ENCODE results near the gene PALLD. TPM values are rescaled to one million over a fixed set of nuclear protein-coding genes. Genes with fewer than 3 reads are reported as not detected.

Gene PALLD
- total RNA-seq, 1 experiment from 2014 or later, result 166 TPM

- ChIA-PET POLR2A (interaction anchor here (1.3 to 1.4 kb wide), 2 partner anchors 9 to 10 kb away, joined by 3 to 4 read pairs; no protein-coding TSS in a partner anchor), RAD21 (ENCODE audit: low non-redundant PET in 1 of 2, low total read pairs in 2 of 2, uncharacterized antibody in 2 of 2, unreplicated experiment in 2 of 2) (no interaction called here), CTCF (no interaction called here)
- intact Hi-C loops (cut with micrococcal nuclease), result no loop called here
- Histone ChIP-seq H3K4me1 (ENCODE audit: control insufficient read depth in 1 of 2, insufficient read depth in 2 of 2, low read length in 2 of 2) (no peaks in the 10 kb centered on the region), H3K4me3 (replicated peaks in 1 of 2; ENCODE audit: low read depth in 1 of 2, low read length in 2 of 2) (no peak overlapping the region), H3K79me2 (ENCODE audit: insufficient read depth, low read length) (peaks cover 99% of the 10 kb centered on the region), H3K9ac (ENCODE audit: low read length) (no peak overlapping the region), H4K20me1 (ENCODE audit: insufficient read depth) (no peaks in the 10 kb centered on the region; the same call in 1 of the 2 replicates), H3K27me3 (ENCODE audit: insufficient read depth, low read length) (no peaks in the 10 kb centered on the region), H2AFZ (ENCODE audit: low read depth, low read length, poor library complexity, severe bottlenecking) (no peak overlapping the region), H3K9me2 (ENCODE audit: insufficient read depth) (no peaks in the 10 kb centered on the region), H3K36me3 (ENCODE audit: control insufficient read depth in 1 of 2, insufficient read depth in 2 of 2, low read length in 2 of 2) (no peaks in the 10 kb centered on the region; a peak in 1 of 4 replicates), H3K4me2 (ENCODE audit: low read length) (no peak overlapping the region), H3K27ac (ENCODE audit: low read depth, low read length) (no peak overlapping the region), H3K9me3 (ENCODE audit: control insufficient read depth in 1 of 2, insufficient read depth in 1 of 2, low read depth in 1 of 2, low read length in 2 of 2) (no peaks in the 10 kb centered on the region)
- no peak for ATAC-seq
- TF ChIP-seq, protein P1, sequence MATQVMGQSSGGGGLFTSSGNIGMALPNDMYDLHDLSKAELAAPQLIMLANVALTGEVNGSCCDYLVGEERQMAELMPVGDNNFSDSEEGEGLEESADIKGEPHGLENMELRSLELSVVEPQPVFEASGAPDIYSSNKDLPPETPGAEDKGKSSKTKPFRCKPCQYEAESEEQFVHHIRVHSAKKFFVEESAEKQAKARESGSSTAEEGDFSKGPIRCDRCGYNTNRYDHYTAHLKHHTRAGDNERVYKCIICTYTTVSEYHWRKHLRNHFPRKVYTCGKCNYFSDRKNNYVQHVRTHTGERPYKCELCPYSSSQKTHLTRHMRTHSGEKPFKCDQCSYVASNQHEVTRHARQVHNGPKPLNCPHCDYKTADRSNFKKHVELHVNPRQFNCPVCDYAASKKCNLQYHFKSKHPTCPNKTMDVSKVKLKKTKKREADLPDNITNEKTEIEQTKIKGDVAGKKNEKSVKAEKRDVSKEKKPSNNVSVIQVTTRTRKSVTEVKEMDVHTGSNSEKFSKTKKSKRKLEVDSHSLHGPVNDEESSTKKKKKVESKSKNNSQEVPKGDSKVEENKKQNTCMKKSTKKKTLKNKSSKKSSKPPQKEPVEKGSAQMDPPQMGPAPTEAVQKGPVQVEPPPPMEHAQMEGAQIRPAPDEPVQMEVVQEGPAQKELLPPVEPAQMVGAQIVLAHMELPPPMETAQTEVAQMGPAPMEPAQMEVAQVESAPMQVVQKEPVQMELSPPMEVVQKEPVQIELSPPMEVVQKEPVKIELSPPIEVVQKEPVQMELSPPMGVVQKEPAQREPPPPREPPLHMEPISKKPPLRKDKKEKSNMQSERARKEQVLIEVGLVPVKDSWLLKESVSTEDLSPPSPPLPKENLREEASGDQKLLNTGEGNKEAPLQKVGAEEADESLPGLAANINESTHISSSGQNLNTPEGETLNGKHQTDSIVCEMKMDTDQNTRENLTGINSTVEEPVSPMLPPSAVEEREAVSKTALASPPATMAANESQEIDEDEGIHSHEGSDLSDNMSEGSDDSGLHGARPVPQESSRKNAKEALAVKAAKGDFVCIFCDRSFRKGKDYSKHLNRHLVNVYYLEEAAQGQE (IDR thresholded peaks at IDR 0.05; ENCODE audit: low read depth), result no peak
- TF ChIP-seq YY1 (IDR thresholded peaks at IDR 0.05; ENCODE audit: extremely low read depth, insufficient replicate concordance, low read depth, low read length), result no peak
- no peak for TF ChIP-seq FOSL1 (IDR thresholded peaks at IDR 0.05; ENCODE audit: low read depth)
- TF ChIP-seq EZH2phosphoT487 (IDR thresholded peaks at IDR 0.05; ENCODE audit: borderline replicate concordance), result no peak
- no peak for TF ChIP-seq SIN3A (IDR thresholded peaks at IDR 0.05; ENCODE audit: low read depth)
- TF ChIP-seq, protein P2, sequence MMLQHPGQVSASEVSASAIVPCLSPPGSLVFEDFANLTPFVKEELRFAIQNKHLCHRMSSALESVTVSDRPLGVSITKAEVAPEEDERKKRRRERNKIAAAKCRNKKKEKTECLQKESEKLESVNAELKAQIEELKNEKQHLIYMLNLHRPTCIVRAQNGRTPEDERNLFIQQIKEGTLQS (IDR thresholded peaks at IDR 0.05), result no peak
- no peak for TF ChIP-seq ZFX (IDR thresholded peaks at IDR 0.05)
- no peak for TF ChIP-seq TCF7L2 (IDR thresholded peaks at IDR 0.05; ENCODE audit: borderline replicate concordance, extremely low read depth, insufficient read depth, insufficient read length)
- TF ChIP-seq EZH2 (IDR thresholded peaks at IDR 0.05), result no peak
- no peak for TF ChIP-seq ZNF274 (IDR thresholded peaks at IDR 0.05; ENCODE audit: low read depth, low read length)
- no peak for TF ChIP-seq RAD21 (IDR thresholded peaks at IDR 0.05; ENCODE audit: low read depth)
- no peak for TF ChIP-seq POLR2AphosphoS5 (IDR thresholded peaks at IDR 0.05; ENCODE audit: low read depth, low read length)
- BruUV-seq (replicated peaks), result no TSS peak
- no peak for DNase-seq (ENCODE audit: low read depth, low spot score)
Observed at GRCh38 chr4:168841672-168842019, 344.8 kb downstream of the PALLD start.
